HepG2 (cell line): ENCODE results near the gene SMTNL1. TPM values are rescaled to one million over a fixed set of nuclear protein-coding genes. Genes with fewer than 3 reads are reported as not detected.

Experiments used
- DR1 ChIP-seq: sonication (generic); formaldehyde crosslinking; IDR thresholded peaks from 2 replicates; pipeline ENCODE4 v1.8.0; 2021; ENCODE audit warnings: mild to moderate bottlenecking, missing genetic modification reagents, inconsistent platforms
- ETV5 ChIP-seq: IDR thresholded peaks from 2 replicates; pipeline ENCODE4 v1.6.1; 2018; ENCODE audit warnings: missing biosample characterization, missing genetic modification reagents, inconsistent platforms, borderline replicate concordance
- HDAC1 ChIP-seq: sonication (generic); formaldehyde crosslinking; IDR thresholded peaks from 2 replicates; pipeline ENCODE4 v1.5.1; 2020; ENCODE audit warnings: mild to moderate bottlenecking, missing genetic modification reagents
- HHEX ChIP-seq: IDR thresholded peaks from 2 replicates; pipeline ENCODE4 v1.6.1; 2016; ENCODE audit warnings: control low read depth
- HNF4A ChIP-seq: sonication (generic); formaldehyde crosslinking; IDR thresholded peaks from 2 replicates; pipeline ENCODE4 v1.4.0; 2020; ENCODE audit warnings: missing genetic modification reagents
- HNRNPL ChIP-seq: fragments of 200-400 bp; formaldehyde crosslinking; IDR thresholded peaks from 2 replicates; pipeline ENCODE4 v1.6.1; 2017; ENCODE audit warnings: mild to moderate bottlenecking, low read depth, low read length
- HNRNPUL1 ChIP-seq: fragments of 200-400 bp; formaldehyde crosslinking; IDR thresholded peaks from 2 replicates; pipeline ENCODE4 v1.6.1; 2017; ENCODE audit warnings: low read depth, mild to moderate bottlenecking, low read length, moderate library complexity
- MYC ChIP-seq: sonication (generic); formaldehyde crosslinking; IDR thresholded peaks from 2 replicates; pipeline ENCODE4 v1.9.0; 2021; ENCODE audit warnings: missing genetic modification reagents, borderline replicate concordance
- RBAK ChIP-seq: sonication (generic); formaldehyde crosslinking; IDR thresholded peaks from 2 replicates; pipeline ENCODE4 v1.5.1; 2020; ENCODE audit warnings: mild to moderate bottlenecking, missing genetic modification reagents
- RFXAP ChIP-seq: sonication (generic); formaldehyde crosslinking; IDR thresholded peaks from 2 replicates; pipeline ENCODE4 v1.4.0; 2020; ENCODE audit warnings: missing genetic modification reagents, borderline replicate concordance
- SOX13 ChIP-seq, 3 experiments: fragments of 450-650 bp in 1 of 3; sonication (generic) in 1 of 3; formaldehyde crosslinking in 1 of 3; IDR thresholded peaks in 2 of 3; conservative IDR thresholded peaks in 1 of 3; 2 replicates each; pipeline versions ENCODE4 v1.5.0 to v1.6.1; 2016 to 2020; ENCODE audit warnings: antibody characterized with exemption in 1 of 3, mild to moderate bottlenecking in 1 of 3, missing compliant biosample characterization in 1 of 3, missing genetic modification reagents in 1 of 3, moderate library complexity in 1 of 3
- SRY ChIP-seq: sonication (generic); formaldehyde crosslinking; IDR thresholded peaks from 2 replicates; pipeline ENCODE4 v1.8.0; 2022; ENCODE audit warnings: mild to moderate bottlenecking, missing genetic modification reagents
- TOPORS ChIP-seq: sonication (generic); formaldehyde crosslinking; IDR thresholded peaks from 2 replicates; pipeline ENCODE4 v1.8.0; 2023; ENCODE audit warnings: mild to moderate bottlenecking, missing genetic modification reagents
- ZBTB1 ChIP-seq: sonication (generic); formaldehyde crosslinking; IDR thresholded peaks from 2 replicates; pipeline ENCODE4 v1.4.0; 2020; ENCODE audit warnings: missing genetic modification reagents, borderline replicate concordance
- ZFY ChIP-seq: sonication (generic); formaldehyde crosslinking; IDR thresholded peaks from 2 replicates; pipeline ENCODE4 v1.4.0; 2020; ENCODE audit warnings: missing genetic modification reagents
- ZNF225 ChIP-seq: sonication (generic); formaldehyde crosslinking; IDR thresholded peaks from 2 replicates; pipeline ENCODE4 v1.4.0; 2020; ENCODE audit warnings: mild to moderate bottlenecking, missing genetic modification reagents
- ZNF75D ChIP-seq: sonication (generic); formaldehyde crosslinking; IDR thresholded peaks from 2 replicates; pipeline ENCODE4 v1.8.1; 2023; ENCODE audit warnings: missing genetic modification reagents, mild to moderate bottlenecking, borderline replicate concordance
- polyA plus RNA-seq, 8 experiments: library from polyadenylated mRNA; depleted of rRNA in 3 of 8; stranded (reverse) in 7 of 8; unstranded in 1 of 8; fragments of >200 nt; fragmentation: Illumina TruSeq in 4 of 8; extraction: Trizol in 4 of 8; gene quantifications; 2 replicates each; pipeline versions ENCODE4 v1.2.1 to v1.2.3, GENCODE V29; 2011 to 2016; ENCODE audit warnings: low read depth in 4 of 8, missing spikeins in 1 of 8, mixed read lengths in 1 of 8; ENCODE audit not compliant: insufficient read depth in 1 of 8
- total RNA-seq, 5 experiments: library from RNA; depleted of rRNA; stranded (reverse); fragments of >200 nt; fragmentation: Illumina TruSeq; extraction: Trizol; gene quantifications; 2 replicates each; pipeline ENCODE4 v1.2.3, GENCODE V29; 2016; ENCODE audit warnings: low read depth in 1 of 5
- TF ChIP-seq, protein P1 (sequence below): sonication (generic); formaldehyde crosslinking; IDR thresholded peaks from 2 replicates; pipeline ENCODE4 v1.4.0; 2020; ENCODE audit warnings: mild to moderate bottlenecking, missing genetic modification reagents, borderline replicate concordance
- TF ChIP-seq, protein P2 (sequence below): sonication (generic); formaldehyde crosslinking; IDR thresholded peaks from 2 replicates; pipeline ENCODE4 v1.9.0; 2021; ENCODE audit warnings: missing genetic modification reagents, borderline replicate concordance
- TF ChIP-seq, protein P3 (sequence below): sonication (generic); formaldehyde crosslinking; IDR thresholded peaks from 2 replicates; pipeline ENCODE4 v1.4.0; 2020; ENCODE audit warnings: mild to moderate bottlenecking, missing genetic modification reagents
- TF ChIP-seq, protein P4 (sequence below): IDR thresholded peaks from 2 replicates; pipeline ENCODE4 v1.6.1; 2012; ENCODE audit warnings: inconsistent platforms
- TF ChIP-seq, protein P5 (sequence below): sonication (generic); formaldehyde crosslinking; IDR thresholded peaks from 2 replicates; pipeline ENCODE4 v1.9.0; 2021; ENCODE audit warnings: missing genetic modification reagents, mild to moderate bottlenecking, borderline replicate concordance

SMTNL1 gene
- total and polyA plus RNA-seq, 2 of the 13 experiments (the other 11 are each of a cell fraction or from before 2014, with no cell fraction given) = 0.04 TPM; not detected in 1

DNA sequence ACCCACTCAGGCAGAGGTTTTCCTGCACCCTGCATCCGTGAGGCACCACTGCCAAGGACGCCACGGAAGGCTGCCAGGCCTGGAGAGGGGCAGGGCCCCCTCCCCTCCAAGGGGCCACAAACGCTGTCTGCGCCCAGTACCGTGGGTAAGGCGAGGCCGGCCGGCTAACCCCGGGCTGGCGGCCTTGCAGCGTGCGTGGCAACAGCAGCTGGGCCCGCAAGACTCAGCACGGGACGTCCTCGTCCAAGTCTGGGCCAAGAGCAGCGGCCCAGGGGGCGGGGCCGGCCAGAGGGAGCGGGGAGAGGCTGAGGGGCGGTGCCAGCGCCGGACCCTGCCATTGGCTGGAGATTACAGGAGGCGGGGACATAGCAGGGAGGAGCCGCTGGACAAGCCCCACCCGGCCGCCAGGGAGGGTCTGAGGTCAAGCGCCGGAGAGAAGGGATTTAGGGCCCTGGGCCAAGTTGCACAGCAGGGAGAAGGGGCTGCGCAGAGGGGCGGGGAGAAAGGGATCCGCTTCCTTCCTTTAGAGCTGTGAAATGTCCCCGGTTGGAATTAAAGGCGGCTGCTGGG is 37.9 kb upstream of the SMTNL1 start (continued):
- TF ChIP-seq ZBTB1 (CRISPR knock-in tag) = no peak
- TF ChIP-seq HDAC1 (CRISPR knock-in tag) = no peak
- TF ChIP-seq, protein P1, sequence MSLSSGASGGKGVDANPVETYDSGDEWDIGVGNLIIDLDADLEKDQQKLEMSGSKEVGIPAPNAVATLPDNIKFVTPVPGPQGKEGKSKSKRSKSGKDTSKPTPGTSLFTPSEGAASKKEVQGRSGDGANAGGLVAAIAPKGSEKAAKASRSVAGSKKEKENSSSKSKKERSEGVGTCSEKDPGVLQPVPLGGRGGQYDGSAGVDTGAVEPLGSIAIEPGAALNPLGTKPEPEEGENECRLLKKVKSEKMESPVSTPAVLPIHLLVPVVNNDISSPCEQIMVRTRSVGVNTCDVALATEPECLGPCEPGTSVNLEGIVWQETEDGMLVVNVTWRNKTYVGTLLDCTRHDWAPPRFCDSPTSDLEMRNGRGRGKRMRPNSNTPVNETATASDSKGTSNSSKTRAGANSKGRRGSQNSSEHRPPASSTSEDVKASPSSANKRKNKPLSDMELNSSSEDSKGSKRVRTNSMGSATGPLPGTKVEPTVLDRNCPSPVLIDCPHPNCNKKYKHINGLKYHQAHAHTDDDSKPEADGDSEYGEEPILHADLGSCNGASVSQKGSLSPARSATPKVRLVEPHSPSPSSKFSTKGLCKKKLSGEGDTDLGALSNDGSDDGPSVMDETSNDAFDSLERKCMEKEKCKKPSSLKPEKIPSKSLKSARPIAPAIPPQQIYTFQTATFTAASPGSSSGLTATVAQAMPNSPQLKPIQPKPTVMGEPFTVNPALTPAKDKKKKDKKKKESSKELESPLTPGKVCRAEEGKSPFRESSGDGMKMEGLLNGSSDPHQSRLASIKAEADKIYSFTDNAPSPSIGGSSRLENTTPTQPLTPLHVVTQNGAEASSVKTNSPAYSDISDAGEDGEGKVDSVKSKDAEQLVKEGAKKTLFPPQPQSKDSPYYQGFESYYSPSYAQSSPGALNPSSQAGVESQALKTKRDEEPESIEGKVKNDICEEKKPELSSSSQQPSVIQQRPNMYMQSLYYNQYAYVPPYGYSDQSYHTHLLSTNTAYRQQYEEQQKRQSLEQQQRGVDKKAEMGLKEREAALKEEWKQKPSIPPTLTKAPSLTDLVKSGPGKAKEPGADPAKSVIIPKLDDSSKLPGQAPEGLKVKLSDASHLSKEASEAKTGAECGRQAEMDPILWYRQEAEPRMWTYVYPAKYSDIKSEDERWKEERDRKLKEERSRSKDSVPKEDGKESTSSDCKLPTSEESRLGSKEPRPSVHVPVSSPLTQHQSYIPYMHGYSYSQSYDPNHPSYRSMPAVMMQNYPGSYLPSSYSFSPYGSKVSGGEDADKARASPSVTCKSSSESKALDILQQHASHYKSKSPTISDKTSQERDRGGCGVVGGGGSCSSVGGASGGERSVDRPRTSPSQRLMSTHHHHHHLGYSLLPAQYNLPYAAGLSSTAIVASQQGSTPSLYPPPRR = no peak
- TF ChIP-seq SOX13 (IDR thresholded peaks at IDR 0.05) = no peak; the same call in 1 of the 2 replicates
- TF ChIP-seq SOX13 (CRISPR knock-in tag; conservative IDR thresholded peaks at IDR 0.05 in 1 of 2, IDR thresholded peaks at IDR 0.05 in 1 of 2) = peak in 1 of 2 experiments; percentile 8; a peak in 1 of 4 replicates
- TF ChIP-seq HHEX (CRISPR knock-in tag) = no peak
- TF ChIP-seq, protein P2, sequence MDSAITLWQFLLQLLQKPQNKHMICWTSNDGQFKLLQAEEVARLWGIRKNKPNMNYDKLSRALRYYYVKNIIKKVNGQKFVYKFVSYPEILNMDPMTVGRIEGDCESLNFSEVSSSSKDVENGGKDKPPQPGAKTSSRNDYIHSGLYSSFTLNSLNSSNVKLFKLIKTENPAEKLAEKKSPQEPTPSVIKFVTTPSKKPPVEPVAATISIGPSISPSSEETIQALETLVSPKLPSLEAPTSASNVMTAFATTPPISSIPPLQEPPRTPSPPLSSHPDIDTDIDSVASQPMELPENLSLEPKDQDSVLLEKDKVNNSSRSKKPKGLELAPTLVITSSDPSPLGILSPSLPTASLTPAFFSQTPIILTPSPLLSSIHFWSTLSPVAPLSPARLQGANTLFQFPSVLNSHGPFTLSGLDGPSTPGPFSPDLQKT (CRISPR knock-in tag) = no peak
- peak; percentile 48; the same call in 1 of the 2 replicates for TF ChIP-seq DR1 (CRISPR knock-in tag)
- TF ChIP-seq ZFY (CRISPR knock-in tag) = peak; percentile 62; the same call in 1 of the 2 replicates
- peak; percentile 25; the same call in 1 of the 2 replicates for TF ChIP-seq MYC (CRISPR knock-in tag)
- TF ChIP-seq SRY = no peak
- 0 out of 2 replicates have a peak, but pooled peaks have one; percentile 35 for TF ChIP-seq TOPORS (CRISPR knock-in tag)
- no peak for TF ChIP-seq RBAK (CRISPR knock-in tag)
- no peak for TF ChIP-seq ZNF225 (CRISPR knock-in tag)
- no peak for TF ChIP-seq ZNF75D (CRISPR knock-in tag)
- TF ChIP-seq HNRNPUL1 = no peak
- 0 out of 2 replicates have a peak, but pooled peaks have one; percentile 19 for TF ChIP-seq HNRNPL
- TF ChIP-seq, protein P3, sequence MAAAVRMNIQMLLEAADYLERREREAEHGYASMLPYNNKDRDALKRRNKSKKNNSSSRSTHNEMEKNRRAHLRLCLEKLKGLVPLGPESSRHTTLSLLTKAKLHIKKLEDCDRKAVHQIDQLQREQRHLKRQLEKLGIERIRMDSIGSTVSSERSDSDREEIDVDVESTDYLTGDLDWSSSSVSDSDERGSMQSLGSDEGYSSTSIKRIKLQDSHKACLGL = no peak
- no peak for TF ChIP-seq ETV5
- TF ChIP-seq HNF4A = peak; percentile 17; the same call in 1 of the 2 replicates
- TF ChIP-seq RFXAP = no peak
- TF ChIP-seq, protein P4, sequence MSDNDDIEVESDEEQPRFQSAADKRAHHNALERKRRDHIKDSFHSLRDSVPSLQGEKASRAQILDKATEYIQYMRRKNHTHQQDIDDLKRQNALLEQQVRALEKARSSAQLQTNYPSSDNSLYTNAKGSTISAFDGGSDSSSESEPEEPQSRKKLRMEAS = peak; percentile 49; the same call in 1 of the 2 replicates
- TF ChIP-seq, protein P5, sequence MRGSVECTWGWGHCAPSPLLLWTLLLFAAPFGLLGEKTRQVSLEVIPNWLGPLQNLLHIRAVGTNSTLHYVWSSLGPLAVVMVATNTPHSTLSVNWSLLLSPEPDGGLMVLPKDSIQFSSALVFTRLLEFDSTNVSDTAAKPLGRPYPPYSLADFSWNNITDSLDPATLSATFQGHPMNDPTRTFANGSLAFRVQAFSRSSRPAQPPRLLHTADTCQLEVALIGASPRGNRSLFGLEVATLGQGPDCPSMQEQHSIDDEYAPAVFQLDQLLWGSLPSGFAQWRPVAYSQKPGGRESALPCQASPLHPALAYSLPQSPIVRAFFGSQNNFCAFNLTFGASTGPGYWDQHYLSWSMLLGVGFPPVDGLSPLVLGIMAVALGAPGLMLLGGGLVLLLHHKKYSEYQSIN = no peak
